Mesothelial cell of epicardium (in vitro differentiated cells): ENCODE results near the gene GJA3. TPM values are rescaled to one million over a fixed set of nuclear protein-coding genes. Genes with fewer than 3 reads are reported as not detected.
A peak's percentile ranks its signal among the peaks of the same experiment; 100 is the strongest.

Experiments
- DNase-seq, 2 experiments: peaks; one replicate each; pipeline ENCODE4 v3.0.0; 2021; ENCODE audit warnings: low spot score in 2 of 2; ENCODE audit not compliant: unreplicated experiment in 2 of 2
- H3K27ac Mint-ChIP-seq: 2 replicates; pipeline ENCODE4 v1.8.0; 2021; ENCODE audit warnings: mixed read lengths
- H3K27me3 Mint-ChIP-seq: 2 replicates; pipeline ENCODE4 v1.8.0; 2021; ENCODE audit warnings: low read depth, mixed read lengths
- H3K36me3 Mint-ChIP-seq: 2 replicates; pipeline ENCODE4 v1.8.0; 2021; ENCODE audit warnings: mixed read lengths
- H3K4me1 Mint-ChIP-seq: 2 replicates; pipeline ENCODE4 v1.8.0; 2021; ENCODE audit warnings: mixed read lengths
- H3K4me3 Mint-ChIP-seq: 2 replicates; pipeline ENCODE4 v1.8.0; 2021; ENCODE audit warnings: mild to moderate bottlenecking, moderate library complexity, mixed read lengths
- H3K9me3 Mint-ChIP-seq: 2 replicates; pipeline ENCODE4 v1.8.0; 2021; ENCODE audit warnings: mixed read lengths
- CTCF ChIP-seq: fragments of 200-600 bp; sonication (generic); IDR thresholded peaks from one replicate; pipeline ENCODE4 v1.5.0; 2021; ENCODE audit warnings: antibody characterized with exemption; ENCODE audit not compliant: unreplicated experiment
- total RNA-seq: library from RNA; stranded (reverse); gene quantifications from 3 replicates; pipeline ENCODE4 v1.2.1, GENCODE V29; 2021

Gene GJA3
- total RNA-seq, 1 donor from 2014 or later: 5.3 TPM

GRCh38 chr13:20144141-20144850, 16.6 kb downstream of the GJA3 start:
- no peak for DNase-seq
- Mint-ChIP-seq H3K27me3 (peaks cover 23% of the 10 kb centered on the region), H3K4me3 (no peak overlapping the region), H3K36me3 (no peaks in the 10 kb centered on the region), H3K27ac (no peak overlapping the region), H3K4me1 (peaks cover 30% of the 10 kb centered on the region), H3K9me3 (no peaks in the 10 kb centered on the region)
- TF ChIP-seq CTCF: no peak

- Mint-ChIP-seq H3K36me3 (no peaks in the 10 kb centered on the region), H3K27ac (no peak overlapping the region), H3K9me3 (no peaks in the 10 kb centered on the region), H3K4me3 (no peak overlapping the region), H3K27me3 (peaks cover 20% of the 10 kb centered on the region), H3K4me1 (peaks cover 31% of the 10 kb centered on the region)
- no peak for TF ChIP-seq CTCF
- DNase-seq: no peak
Measured at GRCh38 chr13:20142927-20143480, 17.8 kb downstream of the GJA3 start.

- H3K9me3 Mint-ChIP-seq: no peaks in the 10 kb centered on the region
- no peak overlapping the region for H3K27ac Mint-ChIP-seq
- H3K4me3 Mint-ChIP-seq: no peak overlapping the region
- no peaks in the 10 kb centered on the region for H3K36me3 Mint-ChIP-seq
- peaks cover 31% of the 10 kb centered on the region for H3K4me1 Mint-ChIP-seq
- peaks cover 23% of the 10 kb centered on the region for H3K27me3 Mint-ChIP-seq
- DNase-seq: no peak
- no peak for TF ChIP-seq CTCF
Measured at GRCh38 chr13:20142023-20142926, 18.6 kb downstream of the GJA3 start.

GRCh38 chr13:20141238-20142022, 19.4 kb downstream of the GJA3 start:
- Mint-ChIP-seq H3K27me3 (peaks cover 30% of the 10 kb centered on the region), H3K27ac (peak overlapping the region; percentile 55), H3K4me3 (no peak overlapping the region), H3K36me3 (no peaks in the 10 kb centered on the region), H3K9me3 (no peaks in the 10 kb centered on the region), H3K4me1 (peaks cover 36% of the 10 kb centered on the region)
- peak in 1 of 2 experiments; percentile 36 for DNase-seq
- TF ChIP-seq CTCF: no peak

GRCh38 chr13:20140487-20140886, 20.4 kb downstream of the GJA3 start:
- Mint-ChIP-seq H3K4me1 (peaks cover 36% of the 10 kb centered on the region), H3K27ac (peak overlapping the region; percentile 51), H3K27me3 (peaks cover 31% of the 10 kb centered on the region), H3K4me3 (no peak overlapping the region), H3K9me3 (no peaks in the 10 kb centered on the region), H3K36me3 (no peaks in the 10 kb centered on the region)
- TF ChIP-seq CTCF: no peak
- peak in 1 of 2 experiments; percentile 34 for DNase-seq
